Fibroblast of lung (primary cell): ENCODE data around the gene SUMO2. TPM values are rescaled to one million over a fixed set of nuclear protein-coding genes. Genes with fewer than 3 reads are reported as not detected.

Experiments used
- DNase-seq, 2 donors: peaks; one replicate each; pipeline versions ENCODE4 v3.0.0 to v3.0.0-alpha.2; 2010; ENCODE audit warnings: low read depth in 2 of 2
- H2AFZ ChIP-seq: 2 replicates; pipeline ENCODE4 v1.5.1; 2012; ENCODE audit warnings: low read length, control low read depth, inconsistent platforms
- H3K27ac ChIP-seq: 2 replicates; pipeline ENCODE4 v1.5.1; 2011; ENCODE audit warnings: low read length, control low read depth; ENCODE audit not compliant: insufficient read depth
- H3K27me3 ChIP-seq: 2 replicates; pipeline ENCODE4 v1.5.1; 2011; ENCODE audit warnings: mild to moderate bottlenecking, low read length; ENCODE audit not compliant: control insufficient read depth, insufficient read depth
- H3K36me3 ChIP-seq: 2 replicates; pipeline ENCODE4 v1.5.1; 2011; ENCODE audit warnings: low read length; ENCODE audit not compliant: control insufficient read depth, insufficient read depth
- H3K4me1 ChIP-seq: 2 replicates; pipeline ENCODE4 v1.5.1; 2011; ENCODE audit warnings: low read length; ENCODE audit not compliant: control insufficient read depth, insufficient read depth; ENCODE audit errors: extremely low read depth
- H3K4me2 ChIP-seq: 2 replicates; pipeline ENCODE4 v1.5.1; 2011; ENCODE audit warnings: low read length, control low read depth; ENCODE audit not compliant: insufficient read depth; ENCODE audit errors: extremely low read depth
- H3K4me3 ChIP-seq, 4 experiments: fragments of 200-600 bp in 1 of 4; sonication (generic) in 1 of 4; replicated peaks in 1 of 4; 2 replicates each; pipeline ENCODE4 v1.5.1; 2011 to 2016; ENCODE audit warnings: low read length in 4 of 4, low read depth in 3 of 4, mild to moderate bottlenecking in 3 of 4, control low read depth in 2 of 4, inconsistent platforms in 1 of 4, mixed read lengths in 1 of 4; ENCODE audit not compliant: insufficient read depth in 1 of 4; ENCODE audit errors: control extremely low read depth in 1 of 4
- H3K79me2 ChIP-seq: 2 replicates; pipeline ENCODE4 v1.5.1; 2012; ENCODE audit warnings: mild to moderate bottlenecking, low read length, inconsistent platforms; ENCODE audit not compliant: control insufficient read depth, insufficient read depth
- H3K9ac ChIP-seq: 2 replicates; pipeline ENCODE4 v1.5.1; 2011; ENCODE audit warnings: mild to moderate bottlenecking, low read length, control low read depth; ENCODE audit not compliant: insufficient read depth
- H3K9me3 ChIP-seq: 2 replicates; pipeline ENCODE4 v1.5.1; 2012; ENCODE audit warnings: low read depth, low read length; ENCODE audit not compliant: control insufficient read depth, insufficient read depth
- H4K20me1 ChIP-seq: 2 replicates; pipeline ENCODE4 v1.5.1; 2011; ENCODE audit warnings: low read length; ENCODE audit not compliant: control insufficient read depth, insufficient read depth; ENCODE audit errors: extremely low read depth
- EZH2 ChIP-seq: IDR thresholded peaks from 2 replicates; pipeline ENCODE4 v1.5.1; 2012; ENCODE audit warnings: low read length, control low read depth, mild to moderate bottlenecking; ENCODE audit errors: missing control alignments
- polyA plus RNA-seq, 2 donors: library from polyadenylated mRNA; depleted of rRNA in 1 of 2; stranded (reverse) in 1 of 2; unstranded in 1 of 2; fragments of >200 nt; gene quantifications; 2 replicates each; pipeline ENCODE4 v1.2.1, GENCODE V29; 2011 to 2012; ENCODE audit warnings: missing spikeins in 1 of 2
- total RNA-seq: library from RNA; depleted of rRNA; stranded (reverse); fragments of >200 nt; gene quantifications from 2 replicates; pipeline ENCODE4 v1.2.1, GENCODE V29; 2014
- TF ChIP-seq, protein P1 (sequence below), 2 donors: IDR thresholded peaks in 1 of 2; conservative IDR thresholded peaks in 1 of 2; 1 replicate in 1 of 2; 2 replicates in 1 of 2; pipeline ENCODE4 v1.5.1; 2011 to 2012; ENCODE audit warnings: low read length in 2 of 2, control low read depth in 1 of 2, inconsistent platforms in 1 of 2, low read depth in 1 of 2, mild to moderate bottlenecking in 1 of 2

The SUMO2 gene
- total and polyA plus RNA-seq, 2 donors (not counting 1 experiment from before 2014, with no cell fraction given), result 122 to 191 TPM

DNA sequence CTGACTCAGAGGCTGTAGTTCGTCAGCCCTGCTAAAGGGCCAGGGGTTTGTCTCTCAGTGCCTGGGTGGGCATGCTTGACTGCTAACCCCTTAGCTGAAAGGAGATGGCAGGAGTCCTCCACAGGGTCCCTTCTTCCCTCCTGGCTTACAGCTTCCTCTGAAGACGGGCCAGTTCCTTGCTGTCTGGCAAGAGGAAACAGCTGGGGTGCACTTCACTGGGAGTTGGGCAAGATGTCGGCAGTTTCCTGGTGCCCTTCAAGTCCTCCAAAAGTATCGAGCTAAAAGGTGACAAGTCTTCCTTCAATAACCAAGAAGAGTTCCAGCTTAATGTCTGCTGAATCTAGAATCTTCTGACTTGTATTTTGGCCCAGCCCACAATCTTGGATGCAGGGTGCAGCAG is 46.1 kb upstream of the SUMO2 start:
- Histone ChIP-seq H3K4me2 (no peak overlapping the region), H2AFZ (no peak overlapping the region), H3K27me3 (no peaks in the 10 kb centered on the region), H3K9ac (no peak overlapping the region), H3K79me2 (no peaks in the 10 kb centered on the region), H3K27ac (no peak overlapping the region), H3K36me3 (peaks cover 34% of the 10 kb centered on the region), H4K20me1 (no peaks in the 10 kb centered on the region), H3K9me3 (no peaks in the 10 kb centered on the region), H3K4me1 (no peaks in the 10 kb centered on the region), H3K4me3 (no peak overlapping the region)
- TF ChIP-seq, protein P1, sequence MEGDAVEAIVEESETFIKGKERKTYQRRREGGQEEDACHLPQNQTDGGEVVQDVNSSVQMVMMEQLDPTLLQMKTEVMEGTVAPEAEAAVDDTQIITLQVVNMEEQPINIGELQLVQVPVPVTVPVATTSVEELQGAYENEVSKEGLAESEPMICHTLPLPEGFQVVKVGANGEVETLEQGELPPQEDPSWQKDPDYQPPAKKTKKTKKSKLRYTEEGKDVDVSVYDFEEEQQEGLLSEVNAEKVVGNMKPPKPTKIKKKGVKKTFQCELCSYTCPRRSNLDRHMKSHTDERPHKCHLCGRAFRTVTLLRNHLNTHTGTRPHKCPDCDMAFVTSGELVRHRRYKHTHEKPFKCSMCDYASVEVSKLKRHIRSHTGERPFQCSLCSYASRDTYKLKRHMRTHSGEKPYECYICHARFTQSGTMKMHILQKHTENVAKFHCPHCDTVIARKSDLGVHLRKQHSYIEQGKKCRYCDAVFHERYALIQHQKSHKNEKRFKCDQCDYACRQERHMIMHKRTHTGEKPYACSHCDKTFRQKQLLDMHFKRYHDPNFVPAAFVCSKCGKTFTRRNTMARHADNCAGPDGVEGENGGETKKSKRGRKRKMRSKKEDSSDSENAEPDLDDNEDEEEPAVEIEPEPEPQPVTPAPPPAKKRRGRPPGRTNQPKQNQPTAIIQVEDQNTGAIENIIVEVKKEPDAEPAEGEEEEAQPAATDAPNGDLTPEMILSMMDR (conservative IDR thresholded peaks at IDR 0.05 in 1 of 2, IDR thresholded peaks at IDR 0.05 in 1 of 2; ENCODE audit: low read depth in 1 of 2, low read length in 2 of 2), result no peak
- no peak for TF ChIP-seq EZH2
- no peak for DNase-seq

DNA sequence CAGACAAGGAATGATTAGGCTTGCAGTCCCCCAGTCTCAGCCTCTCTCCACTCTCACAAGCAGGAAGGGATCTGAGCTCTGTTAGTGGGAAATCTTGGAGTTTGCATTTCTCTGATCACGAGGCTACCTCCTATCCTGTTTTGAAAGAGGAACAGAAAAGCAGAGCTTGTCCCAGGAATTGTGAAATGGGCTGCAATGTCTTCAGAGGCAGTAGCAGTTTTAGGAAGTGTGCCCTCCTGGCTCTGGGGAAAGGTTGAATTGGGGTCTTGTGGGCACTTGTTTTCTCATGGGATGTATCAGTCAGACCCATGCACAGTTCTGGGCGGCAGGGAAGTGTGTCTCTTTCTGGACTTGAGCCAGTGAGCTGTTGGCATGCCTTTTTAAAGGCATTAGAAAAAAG is 45.5 kb upstream of the SUMO2 start:
- H3K79me2 ChIP-seq, result no peaks in the 10 kb centered on the region
- no peak overlapping the region for H3K4me2 ChIP-seq
- no peaks in the 10 kb centered on the region for H3K27me3 ChIP-seq
- H3K9me3 ChIP-seq, result no peaks in the 10 kb centered on the region
- H3K4me1 ChIP-seq, result no peaks in the 10 kb centered on the region
- DNase-seq, result no peak
- H3K4me3 ChIP-seq, result no peak overlapping the region
- no peak overlapping the region for H3K9ac ChIP-seq
- no peak overlapping the region for H3K27ac ChIP-seq
- no peaks in the 10 kb centered on the region for H4K20me1 ChIP-seq
- no peak for TF ChIP-seq EZH2
- TF ChIP-seq, protein P1 (conservative IDR thresholded peaks at IDR 0.05 in 1 of 2, IDR thresholded peaks at IDR 0.05 in 1 of 2; ENCODE audit: low read depth in 1 of 2, low read length in 2 of 2), result no peak
- H3K36me3 ChIP-seq, result peaks cover 34% of the 10 kb centered on the region
- H2AFZ ChIP-seq, result no peak overlapping the region

DNA sequence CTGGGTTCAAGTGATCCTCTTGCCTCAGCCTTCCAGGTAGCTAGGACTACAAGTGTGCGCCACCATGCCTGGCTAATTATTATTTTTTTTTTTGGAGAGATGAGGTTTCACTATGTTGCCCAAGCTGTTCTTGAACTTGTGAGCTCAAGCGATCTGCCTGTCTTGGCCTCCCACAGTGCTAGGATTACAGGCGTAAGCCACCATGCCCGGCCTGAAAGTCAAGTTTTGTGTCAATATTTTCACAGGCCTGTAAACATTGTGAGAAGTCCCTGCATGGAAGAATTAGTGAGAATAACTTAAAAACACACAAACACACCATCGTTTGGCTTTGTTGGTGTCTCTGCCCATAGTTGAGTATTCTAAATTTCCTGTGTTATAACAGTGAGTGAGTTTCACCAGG is 45.0 kb upstream of the SUMO2 start:
- no peak for TF ChIP-seq EZH2
- TF ChIP-seq, protein P1 (conservative IDR thresholded peaks at IDR 0.05 in 1 of 2, IDR thresholded peaks at IDR 0.05 in 1 of 2; ENCODE audit: low read depth in 1 of 2, low read length in 2 of 2), result no peak
- Histone ChIP-seq H3K4me1 (no peaks in the 10 kb centered on the region), H3K4me3 (no peak overlapping the region), H3K27ac (no peak overlapping the region), H3K4me2 (no peak overlapping the region), H3K79me2 (no peaks in the 10 kb centered on the region), H3K9ac (no peak overlapping the region), H3K36me3 (peaks cover 32% of the 10 kb centered on the region), H3K27me3 (no peaks in the 10 kb centered on the region), H3K9me3 (no peaks in the 10 kb centered on the region), H2AFZ (no peak overlapping the region), H4K20me1 (no peaks in the 10 kb centered on the region)
- DNase-seq, result no peak
